Erythroblast (primary cell): Measurements from ENCODE around the gene MAPK6.

ENCODE experiments used
- DNase-seq, 2 experiments: peaks; one replicate each; lab custom pipeline; 2025; lab: John Stamatoyannopoulos, UW
- GATA1 ChIP-seq: IDR thresholded peaks from 2 replicates; pipeline ENCODE4 v1.6.1; 2011; ENCODE audit warnings: low read depth, mild to moderate bottlenecking, control low read depth, low read length, moderate library complexity
- POLR2A ChIP-seq: IDR thresholded peaks from 2 replicates; pipeline ENCODE4 v1.6.1; 2011; ENCODE audit warnings: mild to moderate bottlenecking, low read length

The MAPK6 gene

GRCh38 chr15:52019394-52020220 lies 588 bp downstream of the MAPK6 start:
- TF ChIP-seq GATA1, result no peak
- TF ChIP-seq POLR2A, result peak; percentile 61
- DNase-seq, result peak; percentile 92 to 97

GRCh38 chr15:52020221-52021085 lies 1.4 kb downstream of the MAPK6 start:
- TF ChIP-seq GATA1, result no peak
- no peak for TF ChIP-seq POLR2A
- peak; percentile 36 to 82 for DNase-seq

DNA sequence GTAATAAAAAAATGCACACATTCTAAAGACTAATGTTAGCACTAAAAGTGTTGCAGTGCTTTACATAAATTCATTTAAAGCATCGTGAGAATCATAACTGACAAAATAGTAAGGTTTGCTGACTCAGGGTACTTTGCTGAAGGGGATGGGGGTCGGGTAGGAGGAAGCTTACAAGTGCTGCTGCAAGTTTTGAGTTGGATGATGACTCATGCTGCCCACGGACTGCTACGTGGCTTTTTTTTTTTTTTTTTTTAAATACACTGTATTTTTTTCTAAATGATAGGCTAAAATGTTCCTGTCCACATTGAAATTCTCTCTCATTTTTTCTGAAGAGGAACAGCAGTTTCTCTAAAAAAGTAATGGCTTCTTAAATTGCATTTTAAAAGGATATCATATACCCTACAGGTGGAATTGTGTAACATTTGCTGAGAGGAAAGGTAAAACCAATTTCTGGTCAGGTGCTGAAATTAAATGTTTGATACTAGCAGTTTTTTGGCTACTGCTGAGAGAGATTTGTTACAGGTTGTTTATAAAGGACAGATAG lies 2.2 kb downstream of the MAPK6 start:
- TF ChIP-seq GATA1 (no peak), POLR2A (peak; percentile 27)
- peak; percentile 90 to 95 for DNase-seq

GRCh38 chr15:52021892-52022540 lies 3.0 kb downstream of the MAPK6 start:
- peak in 1 of 2 experiments; percentile 51 for DNase-seq
- TF ChIP-seq GATA1, result no peak
- no peak for TF ChIP-seq POLR2A

- no peak for DNase-seq
- no peak for TF ChIP-seq GATA1
- no peak for TF ChIP-seq POLR2A
Measured at GRCh38 chr15:52023169-52023922, 4.3 kb downstream of the MAPK6 start.

DNA sequence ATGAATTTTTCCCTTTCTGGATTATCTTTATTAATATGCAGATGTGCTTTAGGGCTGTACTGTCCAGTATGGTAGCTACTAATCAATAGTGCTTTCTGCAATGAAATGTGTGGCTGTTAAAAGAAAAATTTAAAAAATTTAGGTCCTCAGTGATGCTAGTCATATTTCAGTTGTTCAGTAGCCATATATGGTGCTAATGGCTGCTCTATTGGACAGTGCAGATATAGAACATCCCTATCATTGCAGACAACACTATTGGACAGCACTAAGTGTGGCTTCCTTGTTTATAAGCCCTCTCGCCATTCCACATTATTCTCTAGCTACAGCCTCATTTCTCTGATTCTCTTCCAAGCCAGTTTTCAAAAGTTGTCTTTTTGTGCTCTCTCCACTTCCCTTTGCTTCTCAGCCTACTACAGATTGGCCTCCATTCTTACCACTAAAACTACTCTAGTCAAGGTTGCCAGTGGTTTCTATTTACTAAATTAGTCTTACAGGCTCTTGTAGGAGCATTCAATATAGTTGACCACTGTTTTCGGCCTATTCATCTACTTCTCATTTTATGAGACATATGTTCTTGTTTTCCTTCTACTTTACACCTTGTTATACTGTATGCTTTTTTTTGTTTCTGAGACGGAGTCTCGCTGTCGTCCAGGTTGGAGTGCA lies 9.5 kb downstream of the MAPK6 start:
- TF ChIP-seq POLR2A, result no peak
- no peak for TF ChIP-seq GATA1
- DNase-seq, result no peak

DNA sequence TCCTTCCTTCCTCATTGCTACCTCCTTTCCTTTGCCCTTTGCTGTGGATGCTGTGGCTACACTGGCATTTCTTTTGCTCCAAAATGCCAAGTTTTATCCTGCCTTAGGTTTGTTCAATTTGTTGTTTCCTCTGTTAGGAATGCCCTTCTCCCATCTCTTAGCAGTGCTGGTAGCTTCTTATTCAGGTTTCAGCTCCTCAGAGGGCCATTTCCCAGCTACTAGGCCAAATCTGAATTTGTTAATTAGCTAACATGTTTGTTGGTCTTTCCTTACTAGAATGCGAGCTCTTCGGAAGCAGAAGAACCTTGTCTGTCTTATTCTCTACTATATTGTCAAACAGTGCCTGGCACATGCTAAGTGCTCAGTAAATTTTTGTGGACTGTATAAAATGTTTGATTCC lies 11.0 kb downstream of the MAPK6 start:
- DNase-seq, result no peak
- TF ChIP-seq GATA1 (no peak), POLR2A (no peak)

DNA sequence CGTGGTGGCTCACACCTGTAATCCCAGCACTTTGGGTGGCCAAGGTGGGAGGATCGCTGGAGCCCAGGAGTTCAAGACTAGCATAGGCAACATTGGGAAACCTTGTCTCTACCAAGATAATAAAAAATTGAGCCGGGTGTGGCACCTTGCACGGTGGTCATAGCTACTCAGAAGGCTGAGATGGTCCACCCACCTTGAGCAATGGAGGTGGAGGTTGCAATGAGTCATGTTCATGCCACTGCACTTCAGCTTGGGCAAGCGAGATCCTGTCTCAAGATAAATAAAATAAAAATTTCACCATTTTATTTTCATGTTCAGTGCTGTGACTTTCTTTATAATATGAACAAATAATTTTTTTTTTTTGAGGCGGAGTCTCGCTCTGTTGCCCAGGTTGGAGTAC lies 12.5 kb downstream of the MAPK6 start:
- no peak for TF ChIP-seq GATA1
- DNase-seq, result peak; percentile 37 to 65

- DNase-seq, result no peak
- TF ChIP-seq GATA1 (no peak), POLR2A (no peak)
Measured at GRCh38 chr15:52037889-52038505, 19.0 kb downstream of the MAPK6 start.

DNA sequence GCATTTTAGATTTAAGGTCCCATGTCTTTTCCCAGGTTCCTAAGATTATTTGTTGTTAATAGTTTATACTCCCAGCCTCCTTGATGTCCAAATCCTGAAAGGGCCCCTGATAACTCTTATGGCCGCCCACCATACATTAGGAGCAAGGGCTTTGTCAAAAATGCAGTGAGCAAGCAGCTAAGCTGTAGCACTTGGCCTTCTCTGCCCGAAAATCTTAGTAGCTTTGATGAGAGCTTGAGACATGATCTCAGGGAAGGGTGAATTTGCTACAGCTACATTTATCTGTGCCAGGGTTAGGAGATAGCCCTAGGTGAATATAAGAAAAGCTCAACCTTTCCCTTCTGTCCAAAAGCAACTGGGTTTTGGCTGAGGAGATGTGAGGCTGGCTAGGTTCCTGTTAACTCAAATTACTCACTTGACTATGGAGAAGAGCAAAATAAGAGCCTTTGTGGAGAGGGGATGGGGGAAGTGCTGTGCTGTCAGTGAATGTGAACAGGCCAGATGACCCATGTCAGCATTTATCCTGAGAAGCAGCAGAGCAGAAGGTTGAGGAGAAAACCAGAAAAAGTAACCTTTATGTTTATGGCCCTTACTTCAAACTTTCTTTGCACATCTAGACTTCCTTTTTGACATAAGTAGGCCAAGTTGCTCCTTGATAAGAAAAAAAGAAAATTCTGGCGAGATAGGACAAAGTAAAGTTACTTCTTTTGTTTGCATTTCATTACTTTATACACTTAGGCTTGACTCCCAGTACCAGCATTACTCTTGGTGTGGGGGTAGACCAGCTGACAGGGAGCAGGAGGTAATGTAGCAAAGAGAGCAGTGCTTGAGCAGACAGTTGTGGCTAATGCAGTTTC lies 21.1 kb downstream of the MAPK6 start:
- no peak for DNase-seq
- no peak for TF ChIP-seq POLR2A
- TF ChIP-seq GATA1, result no peak
